Naive thymus-derived CD4-positive, alpha-beta T cell (primary cell): ENCODE measurements around the gene CALCOCO2. TPM values are rescaled to one million over a fixed set of nuclear protein-coding genes. Genes with fewer than 3 reads are reported as not detected.

ENCODE experiments used
- ATAC-seq: fragments of 150-1000 bp; cut with Tn5 transposase; 2 replicates; pipeline ENCODE4 v1.10.0; 2021; ENCODE audit warnings: mild to moderate bottlenecking, moderate library complexity
- CTCF ChIA-PET: fragments of 350-600 bp; sonication (Branson Sonifier 250); formaldehyde crosslinking; loops from one replicate; lab custom pipeline; 2021; ENCODE audit warnings: antibody characterized with exemption; lab: Charles Lee
- POLR2A ChIA-PET: fragments of 350-600 bp; sonication (Branson Sonifier 250); formaldehyde crosslinking; loops from one replicate; lab custom pipeline; 2021; ENCODE audit warnings: antibody characterized with exemption, inconsistent platforms; lab: Charles Lee
- DNase-seq, 9 donors: peaks; one replicate each; pipeline versions ENCODE4 v3.0.0 to v3.0.0-alpha.2; 2020 to 2022; ENCODE audit warnings: mixed read lengths in 1 of 9
- H3K27ac ChIP-seq: one replicate; pipeline ENCODE4 v1.7.0; 2013; ENCODE audit warnings: mild to moderate bottlenecking, low read depth, low read length, moderate library complexity
- H3K27me3 ChIP-seq, 2 donors: one replicate each; pipeline ENCODE4 v1.7.0; 2013; ENCODE audit warnings: low read length in 2 of 2, mild to moderate bottlenecking in 2 of 2, moderate library complexity in 2 of 2; ENCODE audit not compliant: control insufficient read depth in 2 of 2, insufficient read depth in 2 of 2
- H3K36me3 ChIP-seq, 3 experiments: 1 replicate in 2 of 3; 2 replicates in 1 of 3; pipeline ENCODE4 v1.7.0; 2013; ENCODE audit warnings: low read length in 3 of 3, mild to moderate bottlenecking in 3 of 3, moderate library complexity in 1 of 3; ENCODE audit not compliant: insufficient read depth in 3 of 3, control insufficient read depth in 2 of 3
- H3K4me1 ChIP-seq, 2 donors: one replicate each; pipeline ENCODE4 v1.7.0; 2013; ENCODE audit warnings: low read length in 2 of 2, mild to moderate bottlenecking in 2 of 2, moderate library complexity in 1 of 2; ENCODE audit not compliant: control insufficient read depth in 2 of 2, insufficient read depth in 2 of 2
- H3K4me3 ChIP-seq: 2 replicates; pipeline ENCODE4 v1.7.0; 2013; ENCODE audit warnings: mild to moderate bottlenecking, low read length
- H3K9me3 ChIP-seq, 3 experiments: 1 replicate in 2 of 3; 2 replicates in 1 of 3; pipeline ENCODE4 v1.7.0; 2013; ENCODE audit warnings: low read length in 3 of 3; ENCODE audit not compliant: control insufficient read depth in 2 of 3
- H3K27ac Mint-ChIP-seq, 9 donors: one replicate each; pipeline ENCODE4 v1.8.0; 2020 to 2022; ENCODE audit warnings: mixed read lengths in 9 of 9, mild to moderate bottlenecking in 8 of 9, moderate library complexity in 5 of 9, inconsistent platforms in 2 of 9
- H3K27me3 Mint-ChIP-seq, 5 donors: one replicate each; pipeline ENCODE4 v1.8.0; 2021 to 2022; ENCODE audit warnings: mixed read lengths in 5 of 5, mild to moderate bottlenecking in 1 of 5
- H3K36me3 Mint-ChIP-seq, 5 donors: one replicate each; pipeline ENCODE4 v1.8.0; 2020 to 2022; ENCODE audit warnings: mixed read lengths in 5 of 5, mild to moderate bottlenecking in 3 of 5, inconsistent platforms in 1 of 5
- H3K4me1 Mint-ChIP-seq, 7 donors: one replicate each; pipeline ENCODE4 v1.8.0; 2020 to 2022; ENCODE audit warnings: mixed read lengths in 7 of 7, mild to moderate bottlenecking in 3 of 7, inconsistent platforms in 1 of 7
- H3K4me3 Mint-ChIP-seq, 10 donors: one replicate each; pipeline ENCODE4 v1.8.0; 2020 to 2022; ENCODE audit warnings: mild to moderate bottlenecking in 10 of 10, mixed read lengths in 10 of 10, moderate library complexity in 6 of 10, inconsistent platforms in 2 of 10
- H3K9me3 Mint-ChIP-seq, 11 donors: one replicate each; pipeline ENCODE4 v1.8.0; 2020 to 2022; ENCODE audit warnings: mixed read lengths in 11 of 11, mild to moderate bottlenecking in 4 of 11, inconsistent platforms in 1 of 11, moderate library complexity in 1 of 11
- intact Hi-C, 2 donors: fragments of 100-400 bp; cut with micrococcal nuclease; formaldehyde crosslinking; loops; one replicate each; pipeline ENCODE4 v1.15.1; 2023
- polyA plus RNA-seq, 2 donors: library from polyadenylated mRNA; unstranded; fragments of 300-500 nt; fragmentation: Illumina TruSeq; gene quantifications; one replicate each; pipeline ENCODE4 v1.2.3, GENCODE V29; 2021
- total RNA-seq, 6 experiments: library from RNA in 5 of 6; stranded (reverse) in 5 of 6; gene quantifications; 1 replicate in 5 of 6; 2 replicates in 1 of 6; pipeline ENCODE4 v1.2.3 and lab custom pipeline; 2021 to 2026

CALCOCO2 gene
- total RNA-seq (100 to 1,000 TPM; 129 to 208 (median 139) TPM), polyA plus RNA-seq (100 to 1,000 TPM; 159 to 167 TPM), total RNA-seq (lab: John Stamatoyannopoulos, UW) (123 reads per million, percentile 88 among the genes with 10 or more reads in this experiment)

- DNase-seq (peak; percentile 69 to 88 (median 77)), ATAC-seq (peak; percentile 96)
- peak within 1 kb of the TSS; percentile 93 to 99 (median 97) for H3K4me3 Mint-ChIP-seq
- ChIA-PET POLR2A (interaction anchor here (0.6 to 1.5 kb wide), 7 partner anchors 10 to 856 kb away, joined by 3 to 10 read pairs (median 3); partner anchors contain the start of gene ATP5MC1), CTCF (interaction anchor here (0.6 to 2.1 kb wide), 4 partner anchors 15 to 61 kb away, joined by 3 to 8 read pairs (median 4); partner anchors contain the start of genes ATP5MC1 and TTLL6)
- peaks cover 0 to 12% (median 0%) of the 10 kb centered on the region in 5 donors for H3K36me3 Mint-ChIP-seq
- H3K27ac Mint-ChIP-seq: peak within 1 kb of the TSS; percentile 83 to 99 (median 99)
- intact Hi-C loops: loop anchor here (1.0 to 10.0 kb wide), 10 partner anchors 10 to 786 kb away; partner anchors contain the start of genes ATP5MC1 (in 2 of the 2), TTLL6 (in 2 of the 2), CBX1 (in 1 of the 2) and NFE2L1 (in 1 of the 2)
- H3K9me3 Mint-ChIP-seq: no peaks in the 10 kb centered on the region
- H3K27me3 Mint-ChIP-seq: peaks cover 0 to 2% (median 0%) of the 10 kb centered on the region in 5 donors
- Histone ChIP-seq H3K36me3 (peaks cover 0 to 6% (median 0%) of the 10 kb centered on the region in 3 experiments), H3K9me3 (no peaks in the 10 kb centered on the region), H3K27me3 (no peaks in the 10 kb centered on the region), H3K27ac (peak within 1 kb of the TSS; percentile 92), H3K4me1 (peaks cover 15 to 29% of the 10 kb centered on the region in 2 donors), H3K4me3 (peak within 1 kb of the TSS; percentile 97)
- H3K4me1 Mint-ChIP-seq: peaks cover 32 to 63% (median 53%) of the 10 kb centered on the region in 7 donors
Observed at GRCh38 chr17:48830840-48831548, at the start of gene CALCOCO2. Gene CALCOCO2 (plus strand): TSS chr17:48831035. CDS start chr17:48841708, 10,673 bp downstream.

GRCh38 chr17:48787828-48788227, 43.0 kb upstream of the CALCOCO2 start:
- Mint-ChIP-seq H3K4me1 (peaks cover 0 to 20% (median 0%) of the 10 kb centered on the region in 7 donors), H3K36me3 (no peaks in the 10 kb centered on the region), H3K27me3 (peaks cover 25 to 45% (median 39%) of the 10 kb centered on the region in 5 donors), H3K9me3 (no peaks in the 10 kb centered on the region), H3K4me3 (no peak overlapping the region), H3K27ac (no peak overlapping the region)
- Histone ChIP-seq H3K4me1 (no peaks in the 10 kb centered on the region), H3K9me3 (no peaks in the 10 kb centered on the region), H3K27ac (no peak overlapping the region), H3K4me3 (no peak overlapping the region), H3K27me3 (no peaks in the 10 kb centered on the region), H3K36me3 (no peaks in the 10 kb centered on the region)
- DNase-seq (no peak), ATAC-seq (no peak)
- CTCF ChIA-PET: no interaction called here
- intact Hi-C loops: no loop called here
- POLR2A ChIA-PET: no interaction called here

GRCh38 chr17:48790607-48791127, 40.2 kb upstream of the CALCOCO2 start:
- H3K27ac Mint-ChIP-seq: no peak overlapping the region
- no peaks in the 10 kb centered on the region for H3K9me3 Mint-ChIP-seq
- Histone ChIP-seq H3K27me3 (no peaks in the 10 kb centered on the region), H3K36me3 (no peaks in the 10 kb centered on the region), H3K4me3 (no peak overlapping the region), H3K4me1 (no peaks in the 10 kb centered on the region), H3K9me3 (no peaks in the 10 kb centered on the region), H3K27ac (no peak overlapping the region)
- ATAC-seq: no peak
- no peak for DNase-seq
- ChIA-PET CTCF (interaction anchor here (0.9 to 2.9 kb wide), 2 partner anchors 65 to 111 kb away, joined by 4 to 19 read pairs; no protein-coding TSS in a partner anchor), POLR2A (no interaction called here)
- H3K36me3 Mint-ChIP-seq: no peaks in the 10 kb centered on the region
- peaks cover 29 to 60% (median 49%) of the 10 kb centered on the region in 5 donors for H3K27me3 Mint-ChIP-seq
- peaks cover 0 to 22% (median 0%) of the 10 kb centered on the region in 7 donors for H3K4me1 Mint-ChIP-seq
- no peak overlapping the region for H3K4me3 Mint-ChIP-seq
- intact Hi-C loops: loop anchor here (1.0 to 5.0 kb wide), 4 partner anchors 66 to 119 kb away; no protein-coding TSS in a partner anchor

- Histone ChIP-seq H3K9me3 (no peaks in the 10 kb centered on the region), H3K27ac (no peak overlapping the region), H3K4me3 (no peak overlapping the region), H3K36me3 (no peaks in the 10 kb centered on the region), H3K27me3 (no peaks in the 10 kb centered on the region), H3K4me1 (no peaks in the 10 kb centered on the region)
- no peaks in the 10 kb centered on the region for H3K36me3 Mint-ChIP-seq
- ATAC-seq (no peak), DNase-seq (peak in 1 of 9 donors; percentile 14)
- peak overlapping the region in 1 of 10 donors; percentile 18 for H3K4me3 Mint-ChIP-seq
- intact Hi-C loops: loop anchor here (1.0 to 5.0 kb wide), 4 partner anchors 67 to 120 kb away; no protein-coding TSS in a partner anchor
- no peaks in the 10 kb centered on the region for H3K9me3 Mint-ChIP-seq
- H3K4me1 Mint-ChIP-seq: peaks cover 0 to 22% (median 0%) of the 10 kb centered on the region in 7 donors
- ChIA-PET POLR2A (no interaction called here), CTCF (interaction anchor here (0.5 to 2.9 kb wide), 3 partner anchors 66 to 1698 kb away, joined by 4 to 19 read pairs (median 5); no protein-coding TSS in a partner anchor)
- peak overlapping the region in 1 of 9 donors; percentile 49 for H3K27ac Mint-ChIP-seq
- H3K27me3 Mint-ChIP-seq: peaks cover 29 to 62% (median 45%) of the 10 kb centered on the region in 5 donors
Observed at GRCh38 chr17:48791128-48792032, 39.5 kb upstream of the CALCOCO2 start.

GRCh38 chr17:48792033-48792798, 38.6 kb upstream of the CALCOCO2 start:
- no peaks in the 10 kb centered on the region for H3K9me3 ChIP-seq
- ChIA-PET POLR2A (no interaction called here), CTCF (interaction anchor here (0.5 to 2.9 kb wide), 3 partner anchors 35 to 1697 kb away, joined by 5 to 19 read pairs (median 10); no protein-coding TSS in a partner anchor)
- ATAC-seq (no peak), DNase-seq (no peak)
- H3K27ac ChIP-seq: no peak overlapping the region
- Mint-ChIP-seq H3K36me3 (no peaks in the 10 kb centered on the region), H3K4me3 (no peak overlapping the region), H3K4me1 (peaks cover 0 to 22% (median 0%) of the 10 kb centered on the region in 7 donors), H3K27me3 (peaks cover 31 to 65% (median 44%) of the 10 kb centered on the region in 5 donors), H3K27ac (peak overlapping the region in 1 of 9 donors; percentile 27), H3K9me3 (no peaks in the 10 kb centered on the region)
- intact Hi-C loops: loop anchor here in 1 of 2 donors (5.0 kb wide), 1 partner anchor 115 kb away; no protein-coding TSS in a partner anchor
- no peaks in the 10 kb centered on the region for H3K4me1 ChIP-seq
- peaks cover 0 to 2% of the 10 kb centered on the region in 2 donors for H3K27me3 ChIP-seq
- H3K36me3 ChIP-seq: no peaks in the 10 kb centered on the region
- H3K4me3 ChIP-seq: no peak overlapping the region
